Testis (tissue), 2 donors: ENCODE results near the gene NKAPD1.

Source experiments
- POLR2A ChIP-seq: fragments of 450-650 bp; IDR thresholded peaks from one replicate; pipeline ENCODE4 v1.6.1; 2017; ENCODE audit warnings: antibody characterized with exemption, mild to moderate bottlenecking, moderate library complexity
- TF ChIP-seq, protein P1 (sequence below), 3 experiments: fragments of 450-650 bp in 2 of 3; fragments of 200-600 bp in 1 of 3; sonication (generic) in 1 of 3; IDR thresholded peaks; one replicate each; pipeline ENCODE4 v1.5.1; 2016 to 2019; ENCODE audit warnings: antibody characterized with exemption in 3 of 3, mild to moderate bottlenecking in 2 of 3, moderate library complexity in 1 of 3

DNA sequence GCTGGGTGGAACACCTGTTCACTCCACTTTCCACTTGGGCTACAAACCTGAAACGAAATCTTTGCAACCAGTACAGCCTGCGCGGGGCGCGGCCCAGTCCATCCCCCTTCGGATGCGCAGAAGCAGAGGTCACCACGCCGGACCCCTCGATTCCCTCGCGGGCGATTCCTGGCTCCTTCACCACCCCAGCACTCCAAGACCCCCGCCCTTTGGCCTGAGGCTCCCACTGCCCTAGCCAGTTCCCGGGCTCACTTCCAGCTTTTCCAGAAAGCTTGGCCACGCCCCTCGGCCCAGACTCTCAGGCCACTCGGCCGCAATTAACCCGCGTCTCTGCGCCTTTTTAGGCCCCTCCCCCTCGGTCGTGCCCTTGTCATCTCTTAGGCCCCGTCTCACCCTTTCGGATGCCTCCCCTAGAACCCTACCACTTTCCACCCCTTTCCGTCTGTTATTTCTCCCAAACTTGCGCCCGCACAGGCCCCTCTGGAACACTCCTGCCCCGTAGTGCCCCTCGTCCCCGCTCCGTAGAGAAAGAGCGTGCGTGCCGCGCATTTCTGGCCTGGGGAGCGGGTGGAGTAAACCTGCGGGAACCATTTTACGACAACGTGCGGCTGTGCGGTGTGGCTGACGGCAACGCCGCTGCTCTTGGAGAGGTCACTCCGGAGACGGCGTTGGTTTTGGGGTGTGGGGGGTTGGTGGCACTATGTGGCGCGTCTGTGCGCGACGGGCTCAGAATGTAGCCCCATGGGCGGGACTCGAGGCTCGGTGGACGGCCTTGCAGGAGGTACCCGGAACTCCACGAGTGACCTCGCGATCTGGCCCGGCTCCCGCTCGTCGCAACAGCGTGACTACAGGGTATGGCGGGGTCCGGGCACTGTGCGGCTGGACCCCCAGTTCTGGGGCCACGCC is 49.1 kb upstream of the NKAPD1 start, which contains the start of gene DLAT:
- TF ChIP-seq, protein P1, sequence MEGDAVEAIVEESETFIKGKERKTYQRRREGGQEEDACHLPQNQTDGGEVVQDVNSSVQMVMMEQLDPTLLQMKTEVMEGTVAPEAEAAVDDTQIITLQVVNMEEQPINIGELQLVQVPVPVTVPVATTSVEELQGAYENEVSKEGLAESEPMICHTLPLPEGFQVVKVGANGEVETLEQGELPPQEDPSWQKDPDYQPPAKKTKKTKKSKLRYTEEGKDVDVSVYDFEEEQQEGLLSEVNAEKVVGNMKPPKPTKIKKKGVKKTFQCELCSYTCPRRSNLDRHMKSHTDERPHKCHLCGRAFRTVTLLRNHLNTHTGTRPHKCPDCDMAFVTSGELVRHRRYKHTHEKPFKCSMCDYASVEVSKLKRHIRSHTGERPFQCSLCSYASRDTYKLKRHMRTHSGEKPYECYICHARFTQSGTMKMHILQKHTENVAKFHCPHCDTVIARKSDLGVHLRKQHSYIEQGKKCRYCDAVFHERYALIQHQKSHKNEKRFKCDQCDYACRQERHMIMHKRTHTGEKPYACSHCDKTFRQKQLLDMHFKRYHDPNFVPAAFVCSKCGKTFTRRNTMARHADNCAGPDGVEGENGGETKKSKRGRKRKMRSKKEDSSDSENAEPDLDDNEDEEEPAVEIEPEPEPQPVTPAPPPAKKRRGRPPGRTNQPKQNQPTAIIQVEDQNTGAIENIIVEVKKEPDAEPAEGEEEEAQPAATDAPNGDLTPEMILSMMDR (IDR thresholded peaks at IDR 0.05): no peak
- no peak for TF ChIP-seq POLR2A
